GM21723 (cell line): ENCODE data around the gene NKAPL.

Experiments used
- ATAC-seq: cut with Tn5 transposase; IDR thresholded peaks from one replicate; pipeline ENCODE4 v1.9.1; 2021; ENCODE audit warnings: mild to moderate bottlenecking, moderate library complexity; ENCODE audit not compliant: unreplicated experiment

NKAPL gene

GRCh38 chr6:28245206-28245941 is 13.7 kb upstream of the NKAPL start:
- no peak for ATAC-seq

GRCh38 chr6:28248916-28249315 is 10.2 kb upstream of the NKAPL start:
- no peak for ATAC-seq

GRCh38 chr6:28250747-28251146 is 8.3 kb upstream of the NKAPL start:
- no peak for ATAC-seq

GRCh38 chr6:28251661-28252008 is 7.5 kb upstream of the NKAPL start:
- ATAC-seq, result peak; percentile 45

GRCh38 chr6:28252009-28252975 is 6.8 kb upstream of the NKAPL start, which contains the start of gene ZKSCAN4:
Gene ZKSCAN4 (minus strand): TSS chr6:28252269. CDS start chr6:28251980, 289 bp downstream.
- peak; percentile 86 for ATAC-seq

GRCh38 chr6:28254121-28254519 is 5.0 kb upstream of the NKAPL start:
- ATAC-seq, result no peak

- no peak for ATAC-seq
These were observed 2.1 kb upstream of the NKAPL start for GRCh38 chr6:28257042-28257441.

- no peak for ATAC-seq
These were observed 4.8 kb downstream of the NKAPL start for GRCh38 chr6:28263922-28264321.

GRCh38 chr6:28264834-28265401 is 5.8 kb downstream of the NKAPL start:
- no peak for ATAC-seq

GRCh38 chr6:28266563-28266961 is 7.5 kb downstream of the NKAPL start:
- no peak for ATAC-seq

GRCh38 chr6:28266962-28267694 is 8.0 kb downstream of the NKAPL start, which contains the start of gene ZSCAN26:
Gene ZSCAN26 (plus strand): TSS chr6:28267143. CDS start chr6:28271920, 4,777 bp downstream.
- ATAC-seq, result peak; percentile 93

GRCh38 chr6:28267695-28268059 is 8.6 kb downstream of the NKAPL start:
- no peak for ATAC-seq

- no peak for ATAC-seq
These were observed 10.4 kb downstream of the NKAPL start for GRCh38 chr6:28269492-28269891.

GRCh38 chr6:28274888-28275287 is 15.8 kb downstream of the NKAPL start:
- ATAC-seq, result no peak

- ATAC-seq, result no peak
These were observed 18.6 kb downstream of the NKAPL start for GRCh38 chr6:28277746-28278145.

- ATAC-seq, result no peak
These were observed 21.6 kb downstream of the NKAPL start for GRCh38 chr6:28280595-28281287.

- ATAC-seq, result peak; percentile 90
These were observed 22.4 kb downstream of the NKAPL start, which contains the start of gene PGBD1 for GRCh38 chr6:28281288-28282064. Gene PGBD1 (plus strand): TSS chr6:28281572. CDS start chr6:28283814, 2,242 bp downstream.

- no peak for ATAC-seq
These were observed 23.8 kb downstream of the NKAPL start for GRCh38 chr6:28282926-28283325.

GRCh38 chr6:28291573-28291972 is 32.5 kb downstream of the NKAPL start:
- no peak for ATAC-seq
